ENCODE measurements around the gene USP40.

USP40 gene

GRCh38 chr2:233513953-233514655 lies 52.5 kb downstream of the USP40 start:
- ATAC-seq (ENCODE audit: insufficient read depth, low read depth) (no peak), DNase-seq (no peak)
- Histone ChIP-seq H3K27me3 (ENCODE audit: insufficient read depth, low read length, poor library complexity) (no peaks in the 10 kb centered on the region), H3K36me3 (ENCODE audit: insufficient read depth, low read length) (peaks cover 7% of the 10 kb centered on the region; the same call in 1 of the 2 replicates), H3K9ac (ENCODE audit: low read depth, low read length) (no peak overlapping the region), H3K79me2 (ENCODE audit: insufficient read depth, low read length) (no peaks in the 10 kb centered on the region), H3K9me3 (ENCODE audit: insufficient read depth, low read length, severe bottlenecking) (no peaks in the 10 kb centered on the region), H3K4me3 (ENCODE audit: low read depth in 1 of 2, low read length in 2 of 2) (no peak overlapping the region), H3K27ac (ENCODE audit: low read length) (no peak overlapping the region), H2AFZ (ENCODE audit: low read depth, low read length) (no peak overlapping the region), H4K20me1 (ENCODE audit: insufficient read depth, low read length) (no peaks in the 10 kb centered on the region), H3K4me2 (ENCODE audit: insufficient read depth, low read length) (no peak overlapping the region), H3K4me1 (ENCODE audit: insufficient read depth, low read length) (no peaks in the 10 kb centered on the region)
- no peak for TF ChIP-seq CTCF (IDR thresholded peaks at IDR 0.05; ENCODE audit: borderline replicate concordance, extremely low read depth, low read length, poor library complexity, severe bottlenecking)
- TF ChIP-seq EZH2 (IDR thresholded peaks at IDR 0.05; ENCODE audit: borderline replicate concordance, low read depth, low read length, severe bottlenecking), result no peak

- ATAC-seq (ENCODE audit: insufficient read depth, low read depth), result no peak
- TF ChIP-seq CTCF (IDR thresholded peaks at IDR 0.05; ENCODE audit: borderline replicate concordance, extremely low read depth, low read length, poor library complexity, severe bottlenecking) (no peak), EZH2 (IDR thresholded peaks at IDR 0.05; ENCODE audit: borderline replicate concordance, low read depth, low read length, severe bottlenecking) (no peak)
- no peak overlapping the region for H2AFZ ChIP-seq (ENCODE audit: low read depth, low read length)
- peaks cover 10% of the 10 kb centered on the region; the same call in 1 of the 2 replicates for H3K36me3 ChIP-seq (ENCODE audit: insufficient read depth, low read length)
- no peak overlapping the region for H3K4me2 ChIP-seq (ENCODE audit: insufficient read depth, low read length)
- H3K27ac ChIP-seq (ENCODE audit: low read length), result no peak overlapping the region
- H3K27me3 ChIP-seq (ENCODE audit: insufficient read depth, low read length, poor library complexity), result no peaks in the 10 kb centered on the region
- H3K4me3 ChIP-seq (ENCODE audit: low read depth in 1 of 2, low read length in 2 of 2), result no peak overlapping the region
- no peaks in the 10 kb centered on the region for H3K79me2 ChIP-seq (ENCODE audit: insufficient read depth, low read length)
- H3K4me1 ChIP-seq (ENCODE audit: insufficient read depth, low read length), result no peaks in the 10 kb centered on the region
- DNase-seq, result no peak
- peaks cover 18% of the 10 kb centered on the region for H3K9me3 ChIP-seq (ENCODE audit: insufficient read depth, low read length, severe bottlenecking)
- no peak overlapping the region for H3K9ac ChIP-seq (ENCODE audit: low read depth, low read length)
- no peaks in the 10 kb centered on the region for H4K20me1 ChIP-seq (ENCODE audit: insufficient read depth, low read length)
These were observed 62.5 kb downstream of the USP40 start for GRCh38 chr2:233503947-233504637.

- Histone ChIP-seq H3K4me2 (ENCODE audit: insufficient read depth, low read length) (no peak overlapping the region), H3K27ac (ENCODE audit: low read length) (no peak overlapping the region), H3K4me3 (ENCODE audit: low read depth in 1 of 2, low read length in 2 of 2) (no peak overlapping the region), H3K27me3 (ENCODE audit: insufficient read depth, low read length, poor library complexity) (no peaks in the 10 kb centered on the region), H4K20me1 (ENCODE audit: insufficient read depth, low read length) (no peaks in the 10 kb centered on the region), H3K4me1 (ENCODE audit: insufficient read depth, low read length) (no peaks in the 10 kb centered on the region), H3K36me3 (ENCODE audit: insufficient read depth, low read length) (peaks cover 10% of the 10 kb centered on the region; the same call in 1 of the 2 replicates), H3K79me2 (ENCODE audit: insufficient read depth, low read length) (no peaks in the 10 kb centered on the region), H3K9me3 (ENCODE audit: insufficient read depth, low read length, severe bottlenecking) (peaks cover 18% of the 10 kb centered on the region), H3K9ac (ENCODE audit: low read depth, low read length) (no peak overlapping the region), H2AFZ (ENCODE audit: low read depth, low read length) (no peak overlapping the region)
- DNase-seq (no peak), ATAC-seq (ENCODE audit: insufficient read depth, low read depth) (no peak)
- TF ChIP-seq CTCF (IDR thresholded peaks at IDR 0.05; ENCODE audit: borderline replicate concordance, extremely low read depth, low read length, poor library complexity, severe bottlenecking) (no peak), EZH2 (IDR thresholded peaks at IDR 0.05; ENCODE audit: borderline replicate concordance, low read depth, low read length, severe bottlenecking) (no peak)
These were observed 63.1 kb downstream of the USP40 start for GRCh38 chr2:233503481-233503880.
